ENCODE data around the gene XIRP1. TPM values are rescaled to one million over a fixed set of nuclear protein-coding genes. Genes with fewer than 3 reads are reported as not detected.

XIRP1 gene
- total RNA-seq, 2 donors from 2014 or later = not detected

- peaks cover 1% of the 10 kb centered on the region for H3K4me1 Mint-ChIP-seq
- no peaks in the 10 kb centered on the region for H3K36me3 Mint-ChIP-seq (ENCODE audit: low read depth)
- 93 to 100% methylated on average over 3 to 9 of the region's 9 CpGs for WGBS, 2 experiments (ENCODE audit: insufficient coverage in 1 of 2, insufficient read length in 1 of 2)
- Histone ChIP-seq H3K27me3 (ENCODE audit: control insufficient read depth, insufficient read depth, low read length, poor library complexity, severe bottlenecking) (peaks cover under 1% of the 10 kb centered on the region), H3K36me3 (ENCODE audit: control insufficient read depth, insufficient read depth, low read length) (no peaks in the 10 kb centered on the region), H3K27ac (ENCODE audit: low read depth, low read length) (no peak overlapping the region), H3K9me3 (ENCODE audit: control insufficient read depth, low read length) (no peaks in the 10 kb centered on the region), H3K4me1 (ENCODE audit: control insufficient read depth, insufficient read depth, low read length) (no peaks in the 10 kb centered on the region), H3K4me3 (ENCODE audit: low read length) (no peak overlapping the region), H3K9ac (ENCODE audit: extremely low read depth, low read length, poor library complexity, severe bottlenecking) (no peak overlapping the region)
- no peaks in the 10 kb centered on the region for H3K9me3 Mint-ChIP-seq
- no peak overlapping the region for H3K27ac Mint-ChIP-seq
- H3K27me3 Mint-ChIP-seq (ENCODE audit: insufficient read depth) = peaks cover 2% of the 10 kb centered on the region
- no peak overlapping the region for H3K4me3 Mint-ChIP-seq
- TF ChIP-seq CTCF (conservative IDR thresholded peaks at IDR 0.05) = no peak
- no peak for DNase-seq
Measured at GRCh38 chr3:39185326-39185958, 7.0 kb downstream of the XIRP1 start.

- Mint-ChIP-seq H3K36me3 (ENCODE audit: low read depth) (no peaks in the 10 kb centered on the region), H3K4me3 (no peak overlapping the region), H3K27me3 (ENCODE audit: insufficient read depth) (peaks cover 7% of the 10 kb centered on the region), H3K9me3 (no peaks in the 10 kb centered on the region), H3K4me1 (peaks cover 6% of the 10 kb centered on the region), H3K27ac (no peak overlapping the region)
- peaks cover 6% of the 10 kb centered on the region for H3K27me3 ChIP-seq (ENCODE audit: control insufficient read depth, insufficient read depth, low read length, poor library complexity, severe bottlenecking)
- TF ChIP-seq CTCF (conservative IDR thresholded peaks at IDR 0.05) = no peak
- no peaks in the 10 kb centered on the region for H3K9me3 ChIP-seq (ENCODE audit: control insufficient read depth, low read length)
- WGBS, 2 experiments (ENCODE audit: insufficient coverage in 1 of 2, insufficient read length in 1 of 2) = 93 to 95% methylated on average over 3 to 4 of the region's 4 CpGs
- no peaks in the 10 kb centered on the region for H3K4me1 ChIP-seq (ENCODE audit: control insufficient read depth, insufficient read depth, low read length)
- H3K36me3 ChIP-seq (ENCODE audit: control insufficient read depth, insufficient read depth, low read length) = no peaks in the 10 kb centered on the region
- no peak for DNase-seq
- H3K9ac ChIP-seq (ENCODE audit: extremely low read depth, low read length, poor library complexity, severe bottlenecking) = no peak overlapping the region
- H3K4me3 ChIP-seq (ENCODE audit: low read length) = no peak overlapping the region
- no peak overlapping the region for H3K27ac ChIP-seq (ENCODE audit: low read depth, low read length)
Measured at GRCh38 chr3:39184968-39185285, 7.5 kb downstream of the XIRP1 start.

GRCh38 chr3:39184081-39184967 lies 8.1 kb downstream of the XIRP1 start:
- peak; percentile 36 for TF ChIP-seq CTCF (conservative IDR thresholded peaks at IDR 0.05)
- Mint-ChIP-seq H3K27ac (no peak overlapping the region), H3K9me3 (no peaks in the 10 kb centered on the region), H3K36me3 (ENCODE audit: low read depth) (no peaks in the 10 kb centered on the region), H3K4me1 (peaks cover 9% of the 10 kb centered on the region), H3K27me3 (ENCODE audit: insufficient read depth) (peaks cover 13% of the 10 kb centered on the region), H3K4me3 (no peak overlapping the region)
- WGBS, 2 experiments (ENCODE audit: insufficient coverage in 1 of 2, insufficient read length in 1 of 2) = 89 to 92% methylated on average over 10 to 12 of the region's 12 CpGs
- no peak for DNase-seq
- H3K36me3 ChIP-seq (ENCODE audit: control insufficient read depth, insufficient read depth, low read length) = no peaks in the 10 kb centered on the region
- H3K4me1 ChIP-seq (ENCODE audit: control insufficient read depth, insufficient read depth, low read length) = no peaks in the 10 kb centered on the region
- H3K27me3 ChIP-seq (ENCODE audit: control insufficient read depth, insufficient read depth, low read length, poor library complexity, severe bottlenecking) = peaks cover 12% of the 10 kb centered on the region
- no peaks in the 10 kb centered on the region for H3K9me3 ChIP-seq (ENCODE audit: control insufficient read depth, low read length)
- H3K4me3 ChIP-seq (ENCODE audit: low read length) = no peak overlapping the region
- H3K9ac ChIP-seq (ENCODE audit: extremely low read depth, low read length, poor library complexity, severe bottlenecking) = no peak overlapping the region
- H3K27ac ChIP-seq (ENCODE audit: low read depth, low read length) = no peak overlapping the region

Measured in endodermal cell (in vitro differentiated cells).